Measurements from ENCODE around the gene P2RX4.
"Not testable (repeated sequence)": the region's sequence is repeated elsewhere in the genome, so short reads cannot be mapped to it uniquely, and the experiment has no call there.

The P2RX4 gene

GRCh38 chr12:121189619-121190155 is 20.2 kb upstream of the P2RX4 start:
- no peak for DNase-seq

GRCh38 chr12:121190523-121191031 is 19.4 kb upstream of the P2RX4 start:
- H3K9me3 ChIP-seq (ENCODE audit: severe bottlenecking) = no peaks in the 10 kb centered on the region
- H3K36me3 ChIP-seq = no peaks in the 10 kb centered on the region
- H3K4me3 ChIP-seq (ENCODE audit: low read depth, low read length) = no peak overlapping the region
- TF ChIP-seq CTCF (IDR thresholded peaks at IDR 0.05; ENCODE audit: low read depth, low read length) = no peak
- H3K27me3 ChIP-seq (ENCODE audit: insufficient read depth, low read depth, severe bottlenecking) = no peaks in the 10 kb centered on the region
- DNase-seq = no peak
- no peak overlapping the region for H3K27ac ChIP-seq

More at GRCh38 chr12:121189619-121190155, 20.2 kb upstream of the P2RX4 start:
- no peaks in the 10 kb centered on the region for H3K9me3 ChIP-seq (ENCODE audit: severe bottlenecking)
- no peaks in the 10 kb centered on the region for H3K27me3 ChIP-seq (ENCODE audit: insufficient read depth, low read depth, severe bottlenecking)
- no peak for TF ChIP-seq CTCF (IDR thresholded peaks at IDR 0.05; ENCODE audit: low read depth, low read length)
- H3K36me3 ChIP-seq = no peaks in the 10 kb centered on the region
- H3K27ac ChIP-seq = no peak overlapping the region
- H3K4me3 ChIP-seq (ENCODE audit: low read depth, low read length) = no peak overlapping the region

- no peak overlapping the region for H3K4me3 ChIP-seq (ENCODE audit: low read depth, low read length)
- H3K27ac ChIP-seq = no peak overlapping the region
- no peak for DNase-seq
- TF ChIP-seq CTCF (IDR thresholded peaks at IDR 0.05; ENCODE audit: low read depth, low read length) = no peak
- no peaks in the 10 kb centered on the region for H3K27me3 ChIP-seq (ENCODE audit: insufficient read depth, low read depth, severe bottlenecking)
- no peaks in the 10 kb centered on the region for H3K9me3 ChIP-seq (ENCODE audit: severe bottlenecking)
- no peaks in the 10 kb centered on the region for H3K36me3 ChIP-seq
Observed at GRCh38 chr12:121191151-121191550, 18.8 kb upstream of the P2RX4 start.

- Histone ChIP-seq H3K27ac (no peak overlapping the region), H3K36me3 (no peaks in the 10 kb centered on the region), H3K4me3 (ENCODE audit: low read depth, low read length) (no peak overlapping the region), H3K27me3 (ENCODE audit: insufficient read depth, low read depth, severe bottlenecking) (no peaks in the 10 kb centered on the region), H3K9me3 (ENCODE audit: severe bottlenecking) (no peaks in the 10 kb centered on the region)
- TF ChIP-seq CTCF (IDR thresholded peaks at IDR 0.05; ENCODE audit: low read depth, low read length) = no peak
- DNase-seq = no peak
Observed at GRCh38 chr12:121196902-121197301, 13.0 kb upstream of the P2RX4 start.

GRCh38 chr12:121198949-121199348 is 11.0 kb upstream of the P2RX4 start:
- Histone ChIP-seq H3K27me3 (ENCODE audit: insufficient read depth, low read depth, severe bottlenecking) (no peaks in the 10 kb centered on the region), H3K36me3 (no peaks in the 10 kb centered on the region), H3K9me3 (ENCODE audit: severe bottlenecking) (no peaks in the 10 kb centered on the region), H3K27ac (no peak overlapping the region), H3K4me3 (ENCODE audit: low read depth, low read length) (no peak overlapping the region)
- DNase-seq = no peak
- TF ChIP-seq CTCF (IDR thresholded peaks at IDR 0.05; ENCODE audit: low read depth, low read length) = no peak

- not testable (repeated sequence) for H3K9me3 ChIP-seq (ENCODE audit: severe bottlenecking); H3K36me3 ChIP-seq; DNase-seq; H3K27ac ChIP-seq; H3K4me3 ChIP-seq (ENCODE audit: low read depth, low read length); H3K27me3 ChIP-seq (ENCODE audit: insufficient read depth, low read depth, severe bottlenecking)
Observed at GRCh38 chr12:121201140-121201539, 8.8 kb upstream of the P2RX4 start.

All from WERI-Rb-1 (cell line).